Hematopoietic multipotent progenitor cell (in vitro differentiated cells): ENCODE measurements around the gene TSPAN4. TPM values are rescaled to one million over a fixed set of nuclear protein-coding genes. Genes with fewer than 3 reads are reported as not detected.

Source experiments
- DNase-seq, 3 donors: peaks; one replicate each; pipeline ENCODE4 v3.0.0-alpha.2; 2011 to 2015; ENCODE audit warnings: low read depth in 2 of 3, low spot score in 2 of 3
- total RNA-seq: library from RNA; depleted of rRNA; stranded (reverse); fragments of >200 nt; gene quantifications from one replicate; pipeline ENCODE4 v1.2.3, GENCODE V29; 2012

TSPAN4 gene
- total RNA-seq: 48.2 TPM

GRCh38 chr11:842370-843002 lies at the start of gene TSPAN4, which contains the start of gene POLR2L:
Gene TSPAN4 (plus strand): TSS chr11:842852. CDS start chr11:850305, 7,453 bp downstream.
Gene POLR2L (minus strand): TSS chr11:842529. CDS start chr11:842508, 21 bp downstream.
- peak; percentile 86 to 87 (median 86) for DNase-seq

- no peak for DNase-seq
These were observed 49.8 kb upstream of the TSPAN4 start for GRCh38 chr11:792873-793272.

GRCh38 chr11:793556-793955 lies 49.1 kb upstream of the TSPAN4 start:
- no peak for DNase-seq

- no peak for DNase-seq
These were observed 48.5 kb upstream of the TSPAN4 start for GRCh38 chr11:794013-794765.

- no peak for DNase-seq
These were observed 47.7 kb upstream of the TSPAN4 start for GRCh38 chr11:794766-795633.

DNA sequence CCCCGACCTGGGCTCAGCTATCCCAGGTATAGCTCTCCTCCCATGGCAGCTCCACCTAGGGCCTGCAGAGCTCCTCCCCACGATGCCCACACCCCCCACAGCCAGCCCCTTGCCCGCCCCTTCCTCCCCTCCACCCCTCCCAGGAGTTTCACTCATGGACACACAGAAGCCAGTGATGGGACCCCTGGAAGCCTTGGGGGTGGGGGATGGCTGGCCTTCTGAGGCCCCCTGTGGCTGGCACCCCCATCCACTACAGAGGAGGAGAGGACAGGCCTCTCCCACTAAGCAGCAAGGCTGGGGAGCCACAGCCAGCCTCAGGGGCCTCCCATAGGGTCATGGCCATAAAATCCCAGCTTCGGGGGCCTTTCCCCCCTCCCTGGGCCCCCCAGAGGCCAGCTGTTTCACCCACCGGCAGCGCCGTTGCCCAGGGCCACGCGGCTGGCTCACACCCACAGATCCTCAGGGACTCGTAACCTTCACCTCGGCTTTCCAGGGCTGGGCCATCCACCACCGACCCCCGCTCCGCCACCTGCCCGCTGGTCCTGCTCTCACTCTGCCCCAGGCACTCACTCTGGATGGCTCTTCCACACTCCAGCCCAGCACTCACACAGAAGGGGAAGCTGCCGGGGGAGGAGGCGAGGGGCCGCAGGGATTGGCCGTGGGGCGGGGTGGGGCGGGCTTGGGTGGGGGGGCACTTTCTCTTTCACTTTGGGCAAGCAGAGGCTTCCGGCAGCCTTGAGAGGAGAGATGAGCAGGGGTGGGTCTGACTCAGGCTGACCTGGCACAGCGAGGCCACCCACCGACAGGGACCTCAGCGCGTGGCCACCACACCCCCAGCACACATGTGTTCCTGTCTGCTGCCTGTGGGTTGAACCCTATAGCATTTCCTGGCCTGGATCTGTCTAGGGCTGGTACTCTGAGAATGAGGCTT lies 46.8 kb upstream of the TSPAN4 start:
- DNase-seq: peak; percentile 58 to 91 (median 85)

DNA sequence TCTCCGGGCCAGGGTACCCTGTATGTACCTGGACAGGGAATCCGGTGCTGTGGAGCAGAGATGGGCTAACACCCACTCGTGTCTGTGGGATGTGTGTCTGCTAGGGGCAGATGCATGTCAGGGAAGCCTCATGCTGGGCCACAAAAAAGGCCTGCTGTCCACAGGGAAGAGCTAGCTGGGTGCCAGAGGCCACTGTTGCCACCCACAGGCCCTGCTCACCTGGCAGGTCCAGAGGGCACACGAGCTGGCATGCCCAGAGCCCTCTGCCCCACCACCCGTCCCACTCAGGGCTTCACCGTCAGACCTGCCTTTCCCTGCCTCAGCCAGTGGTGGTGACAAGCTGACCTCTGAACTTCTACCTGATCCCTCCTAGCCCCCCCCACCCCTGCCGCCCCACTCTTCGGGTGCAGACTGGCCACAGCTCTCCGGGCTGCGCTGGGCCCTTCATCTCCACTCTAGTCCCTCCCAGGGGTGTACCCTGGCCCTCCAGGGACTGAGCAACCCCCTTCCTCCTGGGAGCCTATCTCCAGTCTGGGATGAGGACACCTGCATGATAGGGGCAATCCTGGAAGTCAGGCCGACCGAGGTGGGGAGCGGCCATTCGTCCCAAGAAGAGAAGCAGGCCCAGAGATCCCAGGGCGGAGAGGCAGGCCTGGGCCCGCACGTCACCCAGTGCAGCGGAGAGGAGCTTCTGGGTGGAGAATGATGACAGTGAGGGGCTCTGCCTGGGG lies 45.9 kb upstream of the TSPAN4 start:
- DNase-seq: no peak

GRCh38 chr11:797296-798092 lies 45.2 kb upstream of the TSPAN4 start:
- peak; percentile 47 to 78 (median 75) for DNase-seq

- peak; percentile 77 to 87 (median 86) for DNase-seq
These were observed 44.4 kb upstream of the TSPAN4 start, which contains the start of gene SLC25A22 for GRCh38 chr11:798093-798713. Gene SLC25A22 (minus strand): TSS chr11:798281. CDS start chr11:795006, 3,275 bp downstream.

DNA sequence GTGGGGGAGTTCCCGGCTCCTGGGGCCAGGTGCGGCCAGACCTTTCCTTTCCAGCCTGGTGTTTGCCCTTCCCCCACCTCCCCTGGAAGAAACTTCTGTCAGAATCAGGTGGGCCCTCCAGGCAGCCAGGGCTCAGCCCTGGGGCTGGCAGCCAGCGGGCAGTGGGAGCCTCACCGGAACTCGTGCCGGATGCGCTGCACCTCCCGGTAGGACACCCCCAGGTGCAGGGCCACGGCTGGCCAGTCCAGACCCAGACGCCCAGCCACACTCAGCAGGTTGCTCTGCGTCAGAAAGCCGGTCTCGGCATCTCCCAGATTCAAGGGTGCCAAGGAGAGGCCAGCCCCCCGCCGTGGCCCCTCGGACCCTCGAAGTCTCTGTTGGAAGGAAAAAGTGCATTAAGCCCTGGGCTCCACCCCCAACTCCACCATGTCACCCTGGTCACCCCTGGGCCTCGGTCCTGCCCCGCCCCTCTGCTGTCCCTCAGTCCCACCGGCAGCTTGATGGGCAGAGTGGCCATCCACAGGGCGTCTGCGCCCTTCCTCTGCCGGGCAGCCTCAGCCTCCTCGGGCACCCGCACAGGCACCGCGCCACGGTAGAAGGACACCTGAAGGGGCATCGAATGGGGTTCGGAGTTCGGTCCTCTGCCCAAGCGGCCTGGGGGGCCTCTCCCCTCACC lies 42.9 kb upstream of the TSPAN4 start:
- DNase-seq: no peak

GRCh38 chr11:800473-800872 lies 42.2 kb upstream of the TSPAN4 start:
- DNase-seq: no peak

DNA sequence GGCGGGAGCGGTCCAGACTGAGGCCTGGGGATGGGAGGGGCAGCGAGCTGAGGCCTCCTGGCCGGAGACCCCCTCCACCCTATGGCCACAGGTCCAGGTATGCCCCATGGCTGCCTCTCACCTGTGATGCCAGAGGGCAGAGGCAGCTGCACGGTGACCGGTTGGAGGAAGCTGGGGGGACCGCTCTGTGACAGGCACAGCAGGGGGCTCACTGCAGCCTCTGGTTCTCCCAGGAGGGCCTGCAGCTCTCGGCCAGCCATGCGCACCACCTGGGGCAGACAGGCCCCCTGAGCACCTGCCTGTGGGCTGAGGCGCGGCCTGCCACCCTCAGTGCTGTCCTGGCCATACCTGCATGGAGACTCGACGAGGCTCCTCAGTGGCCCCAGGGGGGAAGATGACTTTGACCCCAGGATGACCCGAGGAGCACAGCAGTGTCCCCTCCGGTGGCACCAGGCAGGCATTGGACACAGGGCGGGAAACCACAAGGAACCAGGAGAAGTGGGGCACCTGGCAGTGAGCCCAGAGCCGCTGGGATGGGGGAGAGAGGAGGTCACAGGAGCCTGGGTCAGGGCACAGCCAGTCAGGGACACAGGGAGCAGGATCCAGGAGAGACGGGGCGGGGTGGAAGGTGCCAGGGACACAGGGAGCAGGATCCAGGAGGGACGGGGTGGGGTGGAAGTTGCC lies 41.4 kb upstream of the TSPAN4 start:
- DNase-seq: no peak

GRCh38 chr11:802018-802617 lies 40.5 kb upstream of the TSPAN4 start:
- no peak for DNase-seq

DNA sequence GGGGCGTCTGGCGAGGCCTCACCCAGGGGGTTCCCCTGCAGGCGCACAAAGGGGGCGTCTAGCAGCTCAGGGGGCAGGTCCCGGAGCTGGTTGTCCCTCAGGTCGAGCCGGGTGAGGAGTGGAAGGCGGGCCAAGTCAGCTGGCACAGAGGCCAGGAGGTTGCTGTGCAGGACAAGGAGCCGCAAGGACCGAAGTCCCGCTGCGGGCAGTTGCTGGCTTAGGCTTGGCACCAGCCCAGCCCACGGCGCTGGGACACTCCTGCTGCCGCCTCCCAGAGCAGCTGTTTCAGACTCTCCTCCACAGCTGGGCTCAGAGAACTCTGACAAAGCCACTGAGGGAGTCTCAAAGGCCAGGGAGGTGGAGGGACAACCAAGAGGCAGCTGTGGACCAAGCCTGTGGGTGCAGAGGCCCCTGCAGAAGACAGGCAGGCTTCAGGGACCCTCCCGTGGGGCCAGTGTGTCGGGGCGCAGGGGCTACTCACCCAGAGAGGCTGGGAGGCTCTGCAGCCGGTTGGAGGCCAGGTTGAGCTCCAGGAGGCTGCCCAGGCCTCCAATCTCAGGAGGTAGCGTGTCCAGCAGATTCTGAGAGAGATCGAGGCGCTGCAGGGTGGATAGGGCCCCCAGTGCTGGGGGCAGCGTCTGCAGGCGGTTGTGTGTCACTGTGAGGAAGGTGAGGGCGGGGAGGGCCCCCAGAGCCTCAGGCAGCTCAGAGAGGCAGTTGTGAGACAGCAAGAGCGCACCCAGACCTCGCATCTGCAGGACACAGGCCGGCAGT lies 39.8 kb upstream of the TSPAN4 start:
- no peak for DNase-seq

DNA sequence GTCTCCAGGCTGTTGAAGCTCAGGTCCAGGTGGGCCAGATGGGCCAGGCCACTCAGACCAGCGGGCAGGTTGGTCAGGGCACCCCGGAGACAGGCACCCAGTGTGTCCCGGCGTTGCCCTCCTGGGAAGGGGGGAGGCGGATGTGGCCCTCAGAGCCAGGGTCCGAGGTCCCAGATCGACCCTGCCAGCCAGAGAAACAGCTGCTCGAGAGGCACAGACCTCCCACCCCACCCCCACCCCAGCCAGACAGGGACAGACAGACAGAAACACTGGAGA lies 39.2 kb upstream of the TSPAN4 start:
- DNase-seq: no peak
